HG03097 (cell line): ENCODE measurements around the gene ZNF296.

Experiments
- ATAC-seq: cut with Tn5 transposase; IDR thresholded peaks from one replicate; pipeline ENCODE4 v1.9.1; 2021; ENCODE audit not compliant: unreplicated experiment, low FRiP score

The ZNF296 gene

GRCh38 chr19:45032421-45032820, 43.9 kb downstream of the ZNF296 start:
- no peak for ATAC-seq

GRCh38 chr19:45030825-45031224, 45.5 kb downstream of the ZNF296 start:
- ATAC-seq, result no peak

- no peak for ATAC-seq
These were observed 48.9 kb downstream of the ZNF296 start for GRCh38 chr19:45027371-45027770.

GRCh38 chr19:45025264-45025663, 51.0 kb downstream of the ZNF296 start:
- ATAC-seq, result no peak

- no peak for ATAC-seq
These were observed 53.2 kb downstream of the ZNF296 start for GRCh38 chr19:45023048-45023447.

- no peak for ATAC-seq
These were observed 54.3 kb downstream of the ZNF296 start for GRCh38 chr19:45021971-45022370.
